NCI-H2227 (cell line): ENCODE data around the gene PRKAA2.

Experiments used
- DNase-seq: peaks from one replicate; lab custom pipeline; 2025; ENCODE audit not compliant: unreplicated experiment; lab: John Stamatoyannopoulos, UW

The PRKAA2 gene

DNA sequence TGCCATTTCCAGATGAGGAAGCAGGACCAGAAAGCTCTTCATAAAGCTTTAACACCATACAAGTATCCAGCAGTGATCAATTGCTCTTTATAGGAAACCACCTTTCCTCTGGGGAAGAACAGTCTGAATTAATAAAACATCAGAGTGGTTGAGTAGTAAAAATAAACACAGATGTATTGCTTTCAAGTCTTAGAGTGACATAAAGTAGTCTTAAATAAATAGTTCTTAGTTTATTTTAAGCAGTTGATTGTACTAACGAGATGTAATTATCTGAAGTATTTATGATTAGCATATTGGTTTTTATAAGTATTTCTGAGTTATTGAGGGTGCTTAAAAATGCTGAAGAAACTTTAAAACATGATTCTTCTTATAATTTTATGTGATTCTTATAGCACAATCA lies 67.0 kb downstream of the PRKAA2 start:
- no peak for DNase-seq

DNA sequence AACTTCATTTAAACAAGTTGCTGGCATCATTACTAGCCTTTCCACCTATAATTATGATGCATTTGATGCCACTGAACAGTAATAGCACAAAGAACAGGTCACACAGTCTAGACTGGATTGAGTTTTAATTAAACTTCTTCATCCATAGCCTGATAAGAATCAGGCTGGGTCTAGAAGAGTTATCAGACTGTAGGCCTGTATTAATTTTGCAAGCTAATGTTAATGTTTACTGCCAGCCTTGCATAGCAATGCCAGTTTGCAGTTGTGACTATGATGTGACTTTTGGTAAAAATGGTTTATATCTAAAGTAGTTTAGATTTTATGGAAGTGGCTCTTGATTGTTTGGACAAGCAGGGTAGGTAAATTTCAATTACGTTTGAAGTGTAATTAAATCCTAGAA lies 68.0 kb downstream of the PRKAA2 start:
- DNase-seq: no peak

DNA sequence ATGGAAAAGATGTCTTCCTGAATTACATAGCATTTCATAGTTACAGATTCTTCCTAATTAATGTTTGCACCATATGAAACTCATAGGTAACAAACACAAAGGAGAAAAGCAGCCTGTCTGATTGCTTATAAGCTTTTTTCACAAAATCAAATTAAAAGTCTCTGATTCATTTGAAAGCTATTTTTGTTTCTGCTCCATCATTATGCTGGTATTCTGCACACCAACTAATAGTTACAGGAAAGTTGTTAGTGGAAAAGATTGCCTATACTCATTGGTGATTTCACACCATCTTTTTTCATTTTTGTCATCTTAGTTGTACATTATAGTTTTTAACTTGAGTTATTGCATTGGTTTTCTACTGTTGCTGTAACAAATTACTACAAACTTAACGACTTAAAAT lies 70.0 kb downstream of the PRKAA2 start:
- no peak for DNase-seq

DNA sequence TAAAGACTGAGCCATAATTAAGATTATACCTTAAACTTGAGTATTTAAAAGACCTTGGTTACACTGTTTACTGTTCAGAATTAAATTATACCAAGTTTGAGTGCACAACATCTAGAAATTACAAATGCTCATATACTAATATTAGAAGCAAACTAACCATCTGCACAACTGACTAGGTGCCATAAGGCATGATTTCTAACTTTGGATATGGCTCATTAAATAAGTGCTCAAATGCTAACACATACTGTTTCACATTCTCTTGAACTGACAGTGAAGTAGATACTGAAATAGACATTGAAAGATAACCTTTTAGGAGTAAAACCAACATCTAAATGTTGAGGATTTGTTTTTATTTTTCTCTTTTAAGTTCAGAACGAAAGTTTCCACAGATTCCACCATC lies 74.1 kb downstream of the PRKAA2 start:
- DNase-seq: no peak

DNA sequence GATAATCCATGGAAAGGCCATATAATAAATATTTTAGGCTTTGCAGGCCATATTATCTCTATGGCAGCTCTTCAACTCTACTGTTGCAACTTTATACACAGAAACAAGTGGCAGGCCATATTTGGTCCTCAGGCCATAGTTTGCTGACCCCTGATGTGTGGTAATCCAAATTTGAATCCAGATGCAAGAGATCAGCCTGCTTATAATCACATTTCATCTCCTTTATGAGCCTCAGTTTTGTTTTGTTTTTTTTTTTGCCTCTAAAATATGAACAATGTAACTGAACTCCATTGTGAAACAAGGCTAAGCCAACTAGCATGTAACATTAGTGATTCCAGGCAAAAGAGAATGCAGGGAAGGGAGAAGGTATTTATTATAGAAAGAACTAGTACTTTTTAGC lies 81.6 kb downstream of the PRKAA2 start:
- DNase-seq: no peak

DNA sequence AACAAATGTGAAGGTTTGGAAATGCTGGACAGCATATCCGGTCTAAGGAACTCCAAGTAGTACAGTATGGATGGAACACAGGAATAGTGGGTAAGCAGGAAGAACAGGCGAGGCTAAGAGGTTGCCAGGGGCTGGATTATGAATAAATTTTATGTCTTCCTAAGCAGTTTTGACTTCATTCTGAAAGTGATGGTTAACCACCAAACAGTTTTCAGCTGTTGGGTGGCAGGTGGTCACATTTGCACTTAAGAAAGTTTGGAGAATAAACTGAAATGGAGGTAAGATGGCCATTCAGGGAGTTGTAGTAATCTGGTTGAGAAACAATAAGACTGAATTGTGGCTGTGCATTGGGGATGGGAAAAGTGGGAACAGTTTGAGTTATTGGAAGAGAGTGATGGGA lies 83.8 kb downstream of the PRKAA2 start:
- DNase-seq: no peak

DNA sequence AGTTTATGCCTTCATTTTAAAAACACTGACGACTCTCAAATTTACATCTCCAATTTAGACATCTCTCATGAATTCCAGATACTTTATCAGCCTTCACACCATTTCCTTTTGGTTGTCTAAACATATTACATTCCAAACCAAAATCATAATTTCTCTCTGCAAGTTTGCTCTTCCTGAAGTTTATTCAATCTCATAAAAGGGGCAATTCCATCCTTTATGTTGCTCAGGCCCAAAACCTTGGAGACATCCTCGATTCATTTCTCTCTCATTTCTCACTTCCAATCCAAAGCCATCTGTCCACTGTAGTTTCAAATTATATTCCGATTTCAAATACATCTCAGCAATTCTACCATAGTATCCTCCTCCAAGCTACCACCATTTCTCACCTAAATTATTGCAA lies 100.1 kb downstream of the PRKAA2 start:
- no peak for DNase-seq

DNA sequence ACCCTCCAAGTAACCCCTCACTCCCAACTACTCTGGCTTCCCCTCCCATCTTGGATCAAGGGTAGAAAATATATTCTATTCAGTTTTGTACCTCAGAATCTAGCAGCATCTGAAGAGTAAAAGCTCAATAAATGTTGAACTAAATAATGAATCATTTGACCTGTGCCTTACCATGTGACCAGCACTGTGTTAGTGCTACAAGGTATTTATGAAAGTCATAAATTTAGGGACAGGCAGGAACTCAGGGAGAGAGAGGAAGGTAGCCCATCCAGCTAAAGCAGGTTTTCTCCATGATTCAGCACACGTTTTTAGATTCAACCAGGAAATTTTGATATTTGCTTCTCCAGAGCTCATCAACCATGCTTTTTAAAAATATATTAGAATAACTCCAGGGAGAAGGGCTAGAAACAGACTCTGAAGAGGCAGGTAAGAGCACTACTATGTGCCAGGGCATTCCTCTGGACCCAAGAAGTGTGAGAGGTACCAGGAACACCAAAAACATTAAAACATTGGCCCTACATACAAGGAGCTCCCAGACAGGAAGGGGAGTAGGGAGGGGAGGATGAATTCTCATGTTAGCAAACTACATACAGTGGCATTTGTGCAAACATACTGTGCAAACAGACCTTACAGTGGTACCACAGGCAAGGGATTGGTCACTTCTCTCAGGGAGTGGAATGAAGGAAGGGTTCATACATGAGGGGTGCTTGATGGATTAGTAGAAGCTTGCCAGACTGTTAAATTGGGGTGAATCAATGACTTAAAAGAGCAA lies 109.8 kb downstream of the PRKAA2 start:
- DNase-seq: no peak

DNA sequence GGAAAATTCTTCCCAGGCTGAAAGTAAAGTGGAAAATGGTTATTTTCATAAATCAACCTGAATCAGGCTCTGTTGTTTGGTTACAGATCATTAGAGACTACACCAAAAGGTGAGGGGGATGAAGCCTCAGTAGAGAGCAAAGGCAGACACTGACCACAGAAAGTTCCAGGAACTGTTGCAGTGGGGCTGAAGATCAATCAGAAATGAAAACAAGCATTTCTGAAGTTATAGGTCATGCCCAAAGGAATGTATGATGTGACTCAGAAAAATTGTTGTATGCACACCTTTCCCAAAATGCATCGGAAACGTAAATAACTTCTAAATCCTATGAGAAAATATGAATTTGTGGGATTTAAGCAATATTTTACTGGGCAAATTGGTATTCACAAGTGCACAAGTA lies 110.8 kb downstream of the PRKAA2 start:
- no peak for DNase-seq

DNA sequence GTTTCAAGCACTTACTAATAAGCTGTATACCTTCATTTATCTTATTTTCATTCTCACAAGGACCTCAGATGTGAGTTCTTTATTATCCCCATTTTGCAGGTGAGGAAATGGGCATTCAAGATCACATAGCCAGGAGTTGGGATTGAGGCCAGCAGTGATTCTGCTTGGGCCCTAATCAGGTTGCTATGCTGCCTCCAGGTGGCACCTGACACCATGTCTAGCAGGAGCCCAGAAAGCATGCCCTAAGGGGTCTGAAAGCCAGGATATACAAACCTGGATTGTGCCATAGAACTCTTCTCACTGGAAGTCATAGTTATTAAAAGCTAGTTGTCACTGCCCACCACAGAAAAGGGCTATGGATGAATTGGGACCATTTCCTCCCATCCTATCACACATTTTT lies 113.0 kb downstream of the PRKAA2 start:
- DNase-seq: peak; percentile 3

DNA sequence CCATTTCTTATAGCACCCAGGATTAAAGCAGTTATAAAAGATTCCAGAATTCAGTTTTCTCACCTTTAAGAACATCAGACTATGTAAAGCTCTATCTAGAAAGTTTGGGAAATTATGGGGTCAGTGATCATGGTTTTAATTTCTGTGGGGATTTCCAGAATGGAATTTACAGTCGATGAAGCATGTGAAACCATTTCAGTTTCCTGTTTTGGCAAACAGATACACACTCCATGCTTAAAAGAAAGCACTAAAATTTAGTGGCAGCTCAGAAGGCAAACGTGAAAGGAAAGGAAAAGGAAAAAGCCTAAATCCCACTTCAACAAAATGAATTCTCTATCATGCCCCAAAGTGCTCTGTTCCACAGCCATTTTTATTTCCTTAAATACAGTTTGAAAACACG lies 113.7 kb downstream of the PRKAA2 start:
- no peak for DNase-seq
